PC-9 (cell line): ENCODE measurements around the gene BUD23. TPM values are rescaled to one million over a fixed set of nuclear protein-coding genes. Genes with fewer than 3 reads are reported as not detected.

Experiments used
- BruUV-seq: library from RNA; stranded (reverse); fragments of 400-500 nt; replicated peaks from 2 replicates; lab custom pipeline; 2021; lab: Mats Ljungman, UMichigan
- CTCF ChIA-PET: fragments of 300-600 bp; sonication (Branson Sonifier 250); formaldehyde crosslinking; loops from one replicate; lab custom pipeline; 2022; ENCODE audit warnings: antibody characterized with exemption; lab: Charles Lee
- POLR2A ChIA-PET: fragments of 300-600 bp; sonication (Branson Sonifier 250); formaldehyde crosslinking; loops from one replicate; lab custom pipeline; 2022; ENCODE audit warnings: antibody characterized with exemption; ENCODE audit not compliant: unreplicated experiment; lab: Charles Lee
- DNase-seq, 2 experiments: peaks; one replicate each; pipeline versions ENCODE4 v3.0.0 to v3.0.0-alpha.2; 2015 to 2022; ENCODE audit warnings: mixed read lengths in 1 of 2
- H2AFZ ChIP-seq: fragments of 200-600 bp; sonication (generic); 2 replicates; pipeline ENCODE4 v1.8.1; 2017; ENCODE audit warnings: antibody characterized with exemption
- H3F3A ChIP-seq: fragments of 200-600 bp; sonication (generic); 2 replicates; pipeline ENCODE4 v1.8.1; 2017; ENCODE audit warnings: antibody characterized with exemption, mild to moderate bottlenecking, low read depth; ENCODE audit not compliant: insufficient read depth
- H3K27ac ChIP-seq: fragments of 200-600 bp; sonication (generic); 2 replicates; pipeline ENCODE4 v1.6.1; 2016; ENCODE audit warnings: mixed run types
- H3K27me3 ChIP-seq: fragments of 200-600 bp; sonication (generic); 2 replicates; pipeline ENCODE4 v1.6.1; 2016; ENCODE audit warnings: low read depth, mixed run types; ENCODE audit not compliant: insufficient read depth
- H3K36me3 ChIP-seq: fragments of 200-600 bp; sonication (generic); 2 replicates; pipeline ENCODE4 v1.6.1; 2016; ENCODE audit warnings: low read depth, mixed run types
- H3K4me1 ChIP-seq: fragments of 200-600 bp; sonication (generic); replicated peaks from 2 replicates; pipeline ENCODE4 v1.6.1; 2016; ENCODE audit warnings: mixed run types; ENCODE audit not compliant: insufficient read depth
- H3K4me2 ChIP-seq: fragments of 200-600 bp; sonication (generic); 2 replicates; pipeline ENCODE4 v1.6.1; 2017; ENCODE audit warnings: mixed run types
- H3K4me3 ChIP-seq: fragments of 200-600 bp; sonication (generic); 2 replicates; pipeline ENCODE4 v1.6.1; 2016; ENCODE audit warnings: mixed run types
- H3K79me2 ChIP-seq: fragments of 200-600 bp; sonication (generic); 2 replicates; pipeline ENCODE4 v1.6.1; 2017; ENCODE audit warnings: low read depth, mixed run types
- H3K9me2 ChIP-seq: fragments of 200-600 bp; sonication (generic); 2 replicates; pipeline ENCODE4 v1.8.1; 2017; ENCODE audit warnings: mild to moderate bottlenecking; ENCODE audit not compliant: insufficient read depth
- H3K9me3 ChIP-seq: fragments of 200-600 bp; sonication (generic); 2 replicates; pipeline ENCODE4 v1.8.1; 2016; ENCODE audit warnings: low read depth; ENCODE audit not compliant: insufficient read depth
- H4K20me1 ChIP-seq: fragments of 200-600 bp; sonication (generic); 2 replicates; pipeline ENCODE4 v1.8.1; 2017; ENCODE audit not compliant: insufficient read depth
- EZH2 ChIP-seq: fragments of 200-600 bp; sonication (generic); IDR thresholded peaks from 2 replicates; pipeline ENCODE4 v1.8.0; 2017; ENCODE audit warnings: antibody characterized with exemption, low read depth
- intact Hi-C: fragments of 100-400 bp; cut with micrococcal nuclease; formaldehyde crosslinking; loops from one replicate; pipeline ENCODE4 v1.10.0; 2022; ENCODE audit not compliant: unreplicated experiment
- total RNA-seq: library from RNA; stranded (reverse); gene quantifications from 2 replicates; pipeline ENCODE4 v1.2.3, GENCODE V29; 2021
- TF ChIP-seq, protein P1 (sequence below): fragments of 200-600 bp; sonication (generic); conservative IDR thresholded peaks from 2 replicates; pipeline ENCODE4 v1.6.1; 2017; ENCODE audit warnings: mixed run types, antibody characterized with exemption, mild to moderate bottlenecking, moderate library complexity

The BUD23 gene
- total RNA-seq, 1 experiment from 2014 or later = 122 TPM

DNA sequence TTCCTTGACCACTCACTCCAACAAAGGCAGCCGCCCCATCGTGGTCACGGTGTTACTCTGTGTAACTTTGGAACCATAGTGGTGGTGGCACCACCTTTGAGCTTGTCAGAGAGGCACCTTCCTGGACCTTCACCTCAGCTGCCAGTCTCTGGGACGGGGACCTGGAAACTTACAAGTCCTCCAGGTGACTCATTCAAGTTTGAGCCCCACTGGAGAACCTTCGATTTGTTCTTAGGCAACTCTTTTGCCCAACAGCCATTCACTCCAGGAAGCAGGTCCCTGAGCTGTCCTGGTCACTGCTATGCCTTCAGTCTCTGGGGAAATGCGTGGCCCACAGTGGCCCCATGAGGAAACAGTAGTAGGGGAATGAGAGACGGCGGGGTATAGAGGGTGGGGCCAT lies 18.8 kb downstream of the BUD23 start:
- TF ChIP-seq EZH2 = no peak
- TF ChIP-seq, protein P1, sequence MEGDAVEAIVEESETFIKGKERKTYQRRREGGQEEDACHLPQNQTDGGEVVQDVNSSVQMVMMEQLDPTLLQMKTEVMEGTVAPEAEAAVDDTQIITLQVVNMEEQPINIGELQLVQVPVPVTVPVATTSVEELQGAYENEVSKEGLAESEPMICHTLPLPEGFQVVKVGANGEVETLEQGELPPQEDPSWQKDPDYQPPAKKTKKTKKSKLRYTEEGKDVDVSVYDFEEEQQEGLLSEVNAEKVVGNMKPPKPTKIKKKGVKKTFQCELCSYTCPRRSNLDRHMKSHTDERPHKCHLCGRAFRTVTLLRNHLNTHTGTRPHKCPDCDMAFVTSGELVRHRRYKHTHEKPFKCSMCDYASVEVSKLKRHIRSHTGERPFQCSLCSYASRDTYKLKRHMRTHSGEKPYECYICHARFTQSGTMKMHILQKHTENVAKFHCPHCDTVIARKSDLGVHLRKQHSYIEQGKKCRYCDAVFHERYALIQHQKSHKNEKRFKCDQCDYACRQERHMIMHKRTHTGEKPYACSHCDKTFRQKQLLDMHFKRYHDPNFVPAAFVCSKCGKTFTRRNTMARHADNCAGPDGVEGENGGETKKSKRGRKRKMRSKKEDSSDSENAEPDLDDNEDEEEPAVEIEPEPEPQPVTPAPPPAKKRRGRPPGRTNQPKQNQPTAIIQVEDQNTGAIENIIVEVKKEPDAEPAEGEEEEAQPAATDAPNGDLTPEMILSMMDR = no peak
- peaks cover 8% of the 10 kb centered on the region for H3K79me2 ChIP-seq
- peak in 1 of 2 experiments; percentile 54 for DNase-seq
- 0 out of 2 replicates have a peak, but pooled peaks cover 14% of the 10 kb centered on the region for H4K20me1 ChIP-seq
- H3K9me3 ChIP-seq = no peaks in the 10 kb centered on the region
- H2AFZ ChIP-seq = no peak overlapping the region
- intact Hi-C loops = no loop called here
- POLR2A ChIA-PET = interaction anchor here (0.7 to 0.9 kb wide), 2 partner anchors 16 to 153 kb away, joined by 4 to 6 read pairs; no protein-coding TSS in a partner anchor
- no peaks in the 10 kb centered on the region for H3K27me3 ChIP-seq
- no peak overlapping the region for H3K4me2 ChIP-seq
- H3K27ac ChIP-seq = no peak overlapping the region
- CTCF ChIA-PET = no interaction called here
- peaks cover 23% of the 10 kb centered on the region; the same call in 1 of the 2 replicates for H3K36me3 ChIP-seq
- no peak overlapping the region for H3K4me3 ChIP-seq
- peaks cover 22% of the 10 kb centered on the region for H3K4me1 ChIP-seq
- H3K9me2 ChIP-seq = no peaks in the 10 kb centered on the region
- H3F3A ChIP-seq = peaks cover 81% of the 10 kb centered on the region
- no TSS peak for BruUV-seq

DNA sequence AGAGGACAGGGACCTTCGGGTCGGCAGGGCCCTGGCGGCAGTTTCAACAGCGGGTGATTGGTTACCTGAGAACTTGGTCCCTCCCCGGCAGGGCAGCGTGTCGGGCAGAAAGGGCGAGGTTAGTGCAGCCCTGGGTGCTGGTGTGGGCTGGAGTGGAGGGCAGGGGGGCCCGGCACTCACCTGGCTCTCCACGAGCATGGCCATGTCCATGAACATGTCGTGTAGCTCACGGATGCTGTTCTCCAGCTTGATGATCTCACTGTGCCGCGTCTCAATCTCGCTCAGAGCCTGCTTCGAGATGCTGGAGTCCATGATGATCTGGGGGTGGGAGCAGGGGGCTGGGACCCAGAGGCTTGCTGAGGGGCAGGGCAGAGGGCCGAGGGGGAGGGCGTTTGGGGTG lies 19.3 kb downstream of the BUD23 start:
- no peaks in the 10 kb centered on the region for H3K9me2 ChIP-seq
- peaks cover 23% of the 10 kb centered on the region; the same call in 1 of the 2 replicates for H3K36me3 ChIP-seq
- H3K79me2 ChIP-seq = peaks cover 8% of the 10 kb centered on the region
- peaks cover 80% of the 10 kb centered on the region for H3F3A ChIP-seq
- H3K4me2 ChIP-seq = no peak overlapping the region
- no TSS peak for BruUV-seq
- H3K27ac ChIP-seq = no peak overlapping the region
- H3K9me3 ChIP-seq = no peaks in the 10 kb centered on the region
- no peak for TF ChIP-seq EZH2
- TF ChIP-seq, protein P1 = no peak
- H4K20me1 ChIP-seq = 0 out of 2 replicates have a peak, but pooled peaks cover 14% of the 10 kb centered on the region
- DNase-seq = peak in 1 of 2 experiments; percentile 16
- no peak overlapping the region for H3K4me3 ChIP-seq
- no peak overlapping the region for H2AFZ ChIP-seq
- H3K4me1 ChIP-seq = peaks cover 26% of the 10 kb centered on the region
- no peaks in the 10 kb centered on the region for H3K27me3 ChIP-seq
- ChIA-PET POLR2A (interaction anchor here (0.7 to 0.9 kb wide), 2 partner anchors 15 to 153 kb away, joined by 4 to 6 read pairs; no protein-coding TSS in a partner anchor), CTCF (no interaction called here)
- intact Hi-C loops = no loop called here

DNA sequence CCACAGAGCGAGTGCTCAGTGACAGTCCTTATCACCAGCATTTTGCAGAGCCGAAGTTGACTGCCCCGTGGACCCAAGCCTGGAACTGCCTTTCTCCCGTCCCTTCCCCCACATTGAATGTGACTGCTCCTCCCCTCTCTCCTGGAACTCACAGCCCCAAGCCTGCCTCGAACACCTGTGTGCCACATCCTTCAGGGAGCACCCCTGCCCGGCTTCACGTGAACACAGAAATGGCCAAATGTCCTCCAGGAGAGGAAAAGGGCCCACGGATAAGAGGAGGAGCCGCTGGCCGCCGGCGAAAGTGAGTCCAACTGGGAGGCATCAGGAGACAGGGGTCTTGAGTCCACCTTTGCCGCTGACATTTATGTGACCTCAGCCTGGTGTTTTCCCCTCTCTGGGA lies 19.8 kb downstream of the BUD23 start:
- H3K4me2 ChIP-seq = no peak overlapping the region
- peaks cover 80% of the 10 kb centered on the region for H3F3A ChIP-seq
- H3K27ac ChIP-seq = no peak overlapping the region
- peaks cover 23% of the 10 kb centered on the region; the same call in 1 of the 2 replicates for H3K36me3 ChIP-seq
- H2AFZ ChIP-seq = no peak overlapping the region
- intact Hi-C loops = no loop called here
- no peaks in the 10 kb centered on the region for H3K9me3 ChIP-seq
- 0 out of 2 replicates have a peak, but pooled peaks cover 14% of the 10 kb centered on the region for H4K20me1 ChIP-seq
- ChIA-PET CTCF (no interaction called here), POLR2A (interaction anchor here (0.9 kb wide), 1 partner anchor 152 kb away, joined by 6 read pairs; no protein-coding TSS in a partner anchor)
- peaks cover 30% of the 10 kb centered on the region for H3K4me1 ChIP-seq
- H3K9me2 ChIP-seq = no peaks in the 10 kb centered on the region
- no peak overlapping the region for H3K4me3 ChIP-seq
- no peak for TF ChIP-seq EZH2
- TF ChIP-seq, protein P1 = no peak
- peaks cover 8% of the 10 kb centered on the region for H3K79me2 ChIP-seq
- DNase-seq = no peak
- BruUV-seq = no TSS peak
- H3K27me3 ChIP-seq = no peaks in the 10 kb centered on the region
